HepG2 (cell line): Measurements from ENCODE around the gene CLASP2. TPM values are rescaled to one million over a fixed set of nuclear protein-coding genes. Genes with fewer than 3 reads are reported as not detected.

Source experiments
- ATAC-seq: fragments of 200-7000 bp; cut with Tn5 transposase; 3 replicates; pipeline ENCODE4 v1.9.1; 2020; ENCODE audit warnings: mild to moderate bottlenecking, moderate library complexity
- BruUV-seq: library from RNA; stranded (reverse); fragments of 400-500 nt; replicated peaks from 2 replicates; lab custom pipeline; 2021; lab: Mats Ljungman, UMichigan
- CTCF ChIA-PET: fragments of 300-600 bp; formaldehyde crosslinking; extraction: SDS; loops from one replicate; lab custom pipeline; 2021; ENCODE audit warnings: low total read pairs, inconsistent platforms, low intra/inter-chr PET ratio; lab: Yijun Ruan, JAX
- POLR2A ChIA-PET: fragments of 350-600 bp; sonication (Branson Sonifier 250); formaldehyde crosslinking; loops from one replicate; lab custom pipeline; 2020; ENCODE audit warnings: antibody characterized with exemption, inconsistent platforms; lab: Yijun Ruan, JAX
- DNase-seq: peaks from one replicate; pipeline ENCODE4 v3.0.0-alpha.2; 2015; ENCODE audit warnings: low spot score
- FAIRE-seq: peaks from 3 replicates; lab custom pipeline; 2011; peaks lifted over from hg19 to GRCh38; lab: Jason Lieb, UNC
- H2AFZ ChIP-seq: one replicate; pipeline ENCODE4 v1.6.1; 2011; ENCODE audit warnings: low read length, inconsistent platforms
- H3K27ac ChIP-seq: fragments of 300-600 bp; 3 replicates; pipeline ENCODE4 v1.8.0; 2011; ENCODE audit warnings: mixed run types, mild to moderate bottlenecking, mixed read lengths, low read length, inconsistent platforms; ENCODE audit not compliant: insufficient read depth; ENCODE audit errors: extremely low read length
- H3K27me3 ChIP-seq, 2 experiments: fragments of 200-600 bp in 1 of 2; 2 replicates in 1 of 2; 3 replicates in 1 of 2; pipeline versions ENCODE4 v1.6.0 to v1.8.0; 2011; ENCODE audit warnings: low read length in 2 of 2, mild to moderate bottlenecking in 2 of 2, moderate library complexity in 2 of 2, inconsistent platforms in 1 of 2; ENCODE audit not compliant: insufficient read depth in 2 of 2, control insufficient read depth in 1 of 2
- H3K36me3 ChIP-seq, 2 experiments: fragments of 200-600 bp in 1 of 2; replicated peaks in 1 of 2; 2 replicates in 1 of 2; 3 replicates in 1 of 2; pipeline versions ENCODE4 v1.5.1 to v1.8.0; 2011; ENCODE audit warnings: low read length in 2 of 2, inconsistent platforms in 1 of 2; ENCODE audit not compliant: insufficient read depth in 2 of 2, control insufficient read depth in 1 of 2
- H3K4me1 ChIP-seq: 2 replicates; pipeline ENCODE4 v1.5.1; 2012; ENCODE audit warnings: low read length, inconsistent platforms; ENCODE audit not compliant: insufficient read depth
- H3K4me2 ChIP-seq: 2 replicates; pipeline ENCODE4 v1.6.0; 2011; ENCODE audit warnings: low read depth, low read length, inconsistent platforms
- H3K4me3 ChIP-seq, 3 experiments: fragments of 200-600 bp in 1 of 3; sonication (generic), shearing (Covaris generic) in 1 of 3; replicated peaks in 1 of 3; 2 replicates each; pipeline ENCODE4 v1.5.1; 2011 to 2016; ENCODE audit warnings: low read length in 3 of 3, inconsistent platforms in 2 of 3, low read depth in 2 of 3, mild to moderate bottlenecking in 2 of 3, control low read depth in 1 of 3, mixed read lengths in 1 of 3; ENCODE audit not compliant: insufficient read depth in 1 of 3
- H3K79me2 ChIP-seq: one replicate; pipeline ENCODE4 v1.6.1; 2011; ENCODE audit warnings: low read length, inconsistent platforms; ENCODE audit not compliant: insufficient read depth
- H3K9ac ChIP-seq: 2 replicates; pipeline ENCODE4 v1.6.0; 2011; ENCODE audit warnings: mild to moderate bottlenecking, low read depth, low read length, inconsistent platforms; ENCODE audit not compliant: insufficient read depth
- H3K9me3 ChIP-seq: 2 replicates; pipeline ENCODE4 v1.5.1; 2012; ENCODE audit warnings: mild to moderate bottlenecking, low read length
- H4K20me1 ChIP-seq: 2 replicates; pipeline ENCODE4 v1.6.0; 2011; ENCODE audit warnings: inconsistent platforms, mild to moderate bottlenecking, low read length, moderate library complexity; ENCODE audit not compliant: insufficient read depth
- CENPX ChIP-seq: sonication (generic); formaldehyde crosslinking; IDR thresholded peaks from 2 replicates; pipeline ENCODE4 v1.9.0; 2021; ENCODE audit warnings: mild to moderate bottlenecking, missing genetic modification reagents, moderate library complexity
- FLYWCH1 ChIP-seq: sonication (generic); formaldehyde crosslinking; IDR thresholded peaks from 2 replicates; pipeline ENCODE4 v1.8.1; 2023; ENCODE audit warnings: mild to moderate bottlenecking, missing genetic modification reagents
- FOXA1 ChIP-seq, 2 experiments: fragments of 450-650 bp in 1 of 2; sonication (generic) in 1 of 2; formaldehyde crosslinking in 1 of 2; IDR thresholded peaks; 2 replicates each; pipeline versions ENCODE4 v1.4.0 to v1.6.1; 2016 to 2020; ENCODE audit warnings: missing genetic modification reagents in 1 of 2
- HMGA1 ChIP-seq: sonication (generic); formaldehyde crosslinking; conservative IDR thresholded peaks from 2 replicates; pipeline ENCODE4 v1.4.0; 2020; ENCODE audit warnings: missing genetic modification reagents
- HNRNPL ChIP-seq: fragments of 200-400 bp; formaldehyde crosslinking; IDR thresholded peaks from 2 replicates; pipeline ENCODE4 v1.6.1; 2017; ENCODE audit warnings: mild to moderate bottlenecking, low read depth, low read length
- HOXA5 ChIP-seq: sonication (generic); formaldehyde crosslinking; IDR thresholded peaks from 2 replicates; pipeline ENCODE4 v1.4.0; 2020; ENCODE audit warnings: missing genetic modification reagents
- PHF20 ChIP-seq: sonication (generic); formaldehyde crosslinking; IDR thresholded peaks from 2 replicates; pipeline ENCODE4 v1.5.0; 2020; ENCODE audit warnings: mild to moderate bottlenecking, missing genetic modification reagents
- ZNF124 ChIP-seq: sonication (generic); formaldehyde crosslinking; IDR thresholded peaks from 2 replicates; pipeline ENCODE4 v1.4.0; 2020; ENCODE audit warnings: missing genetic modification reagents
- ZNF607 ChIP-seq: sonication (generic); formaldehyde crosslinking; IDR thresholded peaks from 2 replicates; pipeline ENCODE4 v1.5.1; 2020; ENCODE audit warnings: missing genetic modification reagents, mild to moderate bottlenecking, borderline replicate concordance
- ZSCAN31 ChIP-seq: sonication (generic); formaldehyde crosslinking; IDR thresholded peaks from 2 replicates; pipeline ENCODE4 v1.5.0; 2020; ENCODE audit warnings: low read depth, mild to moderate bottlenecking, missing genetic modification reagents
- WGBS: methylation state at CpG from one replicate; pipeline ENCODE4 v1.1.6; 2017; ENCODE audit warnings: low lambda C conversion rate; 5-methylcytosine and 5-hydroxymethylcytosine counted together
- in situ Hi-C: cut with HindIII; loops from 2 replicates; pipeline ENCODE4 v1.10.0; 2017; ENCODE audit warnings: low pct_unique_long_range_greater_than_20kb; ENCODE audit not compliant: extremely low pct_ligation_motif_present
- intact Hi-C: fragments of 100-400 bp; cut with micrococcal nuclease; formaldehyde crosslinking; loops from one replicate; pipeline ENCODE4 v1.10.0; 2022; ENCODE audit not compliant: unreplicated experiment
- polyA plus RNA-seq, 8 experiments: library from polyadenylated mRNA; depleted of rRNA in 3 of 8; stranded (reverse) in 7 of 8; unstranded in 1 of 8; fragments of >200 nt; fragmentation: Illumina TruSeq in 4 of 8; extraction: Trizol in 4 of 8; gene quantifications; 2 replicates each; pipeline versions ENCODE4 v1.2.1 to v1.2.3, GENCODE V29; 2011 to 2016; ENCODE audit warnings: low read depth in 4 of 8, missing spikeins in 1 of 8, mixed read lengths in 1 of 8; ENCODE audit not compliant: insufficient read depth in 1 of 8
- total RNA-seq, 5 experiments: library from RNA; depleted of rRNA; stranded (reverse); fragments of >200 nt; fragmentation: Illumina TruSeq; extraction: Trizol; gene quantifications; 2 replicates each; pipeline ENCODE4 v1.2.3, GENCODE V29; 2016; ENCODE audit warnings: low read depth in 1 of 5
- TF ChIP-seq, protein P1 (sequence below): sonication (generic); formaldehyde crosslinking; IDR thresholded peaks from 2 replicates; pipeline ENCODE4 v1.4.0; 2020; ENCODE audit warnings: mild to moderate bottlenecking, missing genetic modification reagents
- TF ChIP-seq, protein P2 (sequence below): sonication (generic); formaldehyde crosslinking; IDR thresholded peaks from 2 replicates; pipeline ENCODE4 v1.9.0; 2022; ENCODE audit warnings: low read depth, missing genetic modification reagents
- TF ChIP-seq, protein P3 (sequence below): sonication (generic); formaldehyde crosslinking; IDR thresholded peaks from 2 replicates; pipeline ENCODE4 v1.5.1; 2020; ENCODE audit warnings: missing genetic modification reagents, mild to moderate bottlenecking, borderline replicate concordance

Gene CLASP2
- total and polyA plus RNA-seq, 2 of the 13 experiments (the other 11 are each of a cell fraction or from before 2014, with no cell fraction given) = 15.7 to 34.8 TPM

DNA sequence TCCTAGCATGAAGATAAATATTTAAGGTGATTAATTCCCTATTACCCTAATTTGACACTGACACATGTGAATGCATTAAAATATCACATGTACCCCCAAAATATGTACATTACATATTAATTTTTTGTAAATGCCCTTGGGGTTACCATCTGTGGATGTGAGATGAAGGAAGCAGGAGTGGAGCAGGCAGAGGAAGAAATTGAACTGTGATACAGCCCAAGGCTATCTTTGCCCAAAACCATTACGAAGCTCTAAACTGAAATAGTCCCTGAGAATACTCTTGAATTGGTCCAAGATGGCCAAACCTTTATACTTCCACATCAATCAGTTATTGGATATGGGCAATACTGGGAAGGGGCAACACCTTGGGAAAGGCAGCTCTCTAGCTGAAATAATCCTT, 105.0 kb downstream of the CLASP2 start (continued):
- TF ChIP-seq, protein P1, sequence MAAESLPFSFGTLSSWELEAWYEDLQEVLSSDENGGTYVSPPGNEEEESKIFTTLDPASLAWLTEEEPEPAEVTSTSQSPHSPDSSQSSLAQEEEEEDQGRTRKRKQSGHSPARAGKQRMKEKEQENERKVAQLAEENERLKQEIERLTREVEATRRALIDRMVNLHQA (CRISPR knock-in tag) = no peak
- TF ChIP-seq PHF20 (CRISPR knock-in tag) = no peak
- TF ChIP-seq HNRNPL = no peak
- TF ChIP-seq, protein P2, sequence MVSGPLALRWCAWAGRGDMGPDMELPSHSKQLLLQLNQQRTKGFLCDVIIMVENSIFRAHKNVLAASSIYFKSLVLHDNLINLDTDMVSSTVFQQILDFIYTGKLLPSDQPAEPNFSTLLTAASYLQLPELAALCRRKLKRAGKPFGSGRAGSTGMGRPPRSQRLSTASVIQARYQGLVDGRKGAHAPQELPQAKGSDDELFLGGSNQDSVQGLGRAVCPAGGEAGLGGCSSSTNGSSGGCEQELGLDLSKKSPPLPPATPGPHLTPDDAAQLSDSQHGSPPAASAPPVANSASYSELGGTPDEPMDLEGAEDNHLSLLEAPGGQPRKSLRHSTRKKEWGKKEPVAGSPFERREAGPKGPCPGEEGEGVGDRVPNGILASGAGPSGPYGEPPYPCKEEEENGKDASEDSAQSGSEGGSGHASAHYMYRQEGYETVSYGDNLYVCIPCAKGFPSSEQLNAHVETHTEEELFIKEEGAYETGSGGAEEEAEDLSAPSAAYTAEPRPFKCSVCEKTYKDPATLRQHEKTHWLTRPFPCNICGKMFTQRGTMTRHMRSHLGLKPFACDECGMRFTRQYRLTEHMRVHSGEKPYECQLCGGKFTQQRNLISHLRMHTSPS (CRISPR knock-in tag) = no peak

DNA sequence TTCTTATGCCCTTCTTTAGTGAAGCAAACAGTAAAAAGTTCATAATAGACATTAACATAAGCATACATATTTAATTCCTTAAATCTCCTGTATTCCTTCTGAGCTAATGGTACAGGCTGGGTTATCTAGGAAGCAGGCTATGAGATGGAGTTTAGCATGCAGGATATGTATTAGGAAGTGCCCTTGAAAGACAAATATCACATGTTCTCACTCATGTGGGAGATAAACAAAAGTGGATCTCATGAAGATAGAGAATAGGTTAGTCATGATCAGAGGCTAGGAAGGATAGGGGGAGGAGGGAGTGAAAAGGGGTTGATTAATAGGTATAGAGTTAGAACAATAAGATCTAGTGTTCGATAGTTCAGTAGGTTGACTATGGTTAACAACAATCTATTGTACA, 105.4 kb downstream of the CLASP2 start:
- intact Hi-C loops (no loop called here), in situ Hi-C loops (no loop called here)
- Histone ChIP-seq H3K36me3 (peaks cover 0 to 6% of the 10 kb centered on the region in 2 experiments; a peak in 2 of 5 replicates), H4K20me1 (no peaks in the 10 kb centered on the region), H3K27me3 (no peaks in the 10 kb centered on the region), H3K27ac (no peak overlapping the region), H3K4me2 (no peak overlapping the region), H3K4me3 (no peak overlapping the region), H3K79me2 (no peaks in the 10 kb centered on the region), H3K9ac (no peak overlapping the region), H3K4me1 (no peaks in the 10 kb centered on the region), H2AFZ (no peak overlapping the region), H3K9me3 (no peaks in the 10 kb centered on the region)
- ChIA-PET CTCF (no interaction called here), POLR2A (no interaction called here)
- no peak for ATAC-seq
- no peak for FAIRE-seq
- DNase-seq = peak; percentile 11
- 97% methylated on average over 1 of the region's 1 CpG for WGBS
- TF ChIP-seq ZSCAN31 (CRISPR knock-in tag) (no peak), ZNF124 (CRISPR knock-in tag) (no peak), ZNF607 (CRISPR knock-in tag) (no peak), CENPX (CRISPR knock-in tag) (no peak), FLYWCH1 (CRISPR knock-in tag) (no peak), HMGA1 (CRISPR knock-in tag) (no peak), FOXA1 (IDR thresholded peaks at IDR 0.05) (no peak), FOXA1 (CRISPR knock-in tag; IDR thresholded peaks at IDR 0.05) (no peak), HOXA5 (CRISPR knock-in tag) (no peak)
- TF ChIP-seq, protein P3, sequence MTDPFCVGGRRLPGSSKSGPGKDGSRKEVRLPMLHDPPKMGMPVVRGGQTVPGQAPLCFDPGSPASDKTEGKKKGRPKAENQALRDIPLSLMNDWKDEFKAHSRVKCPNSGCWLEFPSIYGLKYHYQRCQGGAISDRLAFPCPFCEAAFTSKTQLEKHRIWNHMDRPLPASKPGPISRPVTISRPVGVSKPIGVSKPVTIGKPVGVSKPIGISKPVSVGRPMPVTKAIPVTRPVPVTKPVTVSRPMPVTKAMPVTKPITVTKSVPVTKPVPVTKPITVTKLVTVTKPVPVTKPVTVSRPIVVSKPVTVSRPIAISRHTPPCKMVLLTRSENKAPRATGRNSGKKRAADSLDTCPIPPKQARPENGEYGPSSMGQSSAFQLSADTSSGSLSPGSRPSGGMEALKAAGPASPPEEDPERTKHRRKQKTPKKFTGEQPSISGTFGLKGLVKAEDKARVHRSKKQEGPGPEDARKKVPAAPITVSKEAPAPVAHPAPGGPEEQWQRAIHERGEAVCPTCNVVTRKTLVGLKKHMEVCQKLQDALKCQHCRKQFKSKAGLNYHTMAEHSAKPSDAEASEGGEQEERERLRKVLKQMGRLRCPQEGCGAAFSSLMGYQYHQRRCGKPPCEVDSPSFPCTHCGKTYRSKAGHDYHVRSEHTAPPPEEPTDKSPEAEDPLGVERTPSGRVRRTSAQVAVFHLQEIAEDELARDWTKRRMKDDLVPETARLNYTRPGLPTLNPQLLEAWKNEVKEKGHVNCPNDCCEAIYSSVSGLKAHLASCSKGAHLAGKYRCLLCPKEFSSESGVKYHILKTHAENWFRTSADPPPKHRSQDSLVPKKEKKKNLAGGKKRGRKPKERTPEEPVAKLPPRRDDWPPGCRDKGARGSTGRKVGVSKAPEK = no peak
- BruUV-seq = no TSS peak
